Measurements from ENCODE around the gene TFAP2B.

Gene TFAP2B

DNA sequence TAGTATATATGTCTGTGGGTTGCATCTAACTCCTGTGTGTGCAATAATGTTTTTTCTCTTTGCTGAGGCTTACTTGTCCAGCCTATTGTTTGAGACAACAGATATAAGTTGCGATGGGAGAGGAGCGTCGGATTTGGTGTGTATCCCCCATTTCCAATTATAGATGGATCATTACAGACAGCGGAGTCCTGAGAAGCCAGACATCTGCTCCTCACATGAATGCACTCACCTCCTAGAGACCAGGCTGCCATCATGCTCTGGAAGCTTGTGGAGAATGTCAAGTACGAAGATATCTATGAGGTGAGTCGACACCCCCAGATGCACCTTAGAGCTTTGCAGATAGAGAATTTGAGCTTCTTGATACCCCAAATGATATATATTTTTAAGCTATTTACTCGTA is at the start of gene TFAP2B:
Gene TFAP2B, plus strand, starts transcription at position 199 of the 400 bp plus-strand sequence. Its CDS starts 21 bp downstream, at position 220.
- no peak for DNase-seq (ENCODE audit: low read depth in 2 of 2)

DNA sequence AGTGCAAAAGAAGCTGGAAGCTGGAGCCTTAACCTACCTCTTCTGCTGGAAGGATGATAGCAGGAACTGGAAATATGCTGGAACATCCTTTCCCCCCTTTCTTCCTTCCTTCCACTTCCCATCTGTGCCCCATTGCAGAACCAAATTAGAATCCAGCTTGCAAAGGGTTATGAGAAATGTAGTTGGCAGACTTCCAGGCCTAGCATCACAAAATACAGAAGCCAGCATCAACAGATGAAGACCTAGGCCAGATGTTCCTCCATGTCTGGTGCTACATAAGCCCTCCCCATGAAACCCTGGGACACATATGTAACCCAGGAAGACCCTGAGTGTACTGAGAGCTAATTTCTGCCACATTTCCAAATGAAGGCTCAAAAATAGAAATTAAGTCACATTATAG is 40.0 kb upstream of the TFAP2B start:
- no peak for DNase-seq (ENCODE audit: low read depth in 2 of 2)

DNA sequence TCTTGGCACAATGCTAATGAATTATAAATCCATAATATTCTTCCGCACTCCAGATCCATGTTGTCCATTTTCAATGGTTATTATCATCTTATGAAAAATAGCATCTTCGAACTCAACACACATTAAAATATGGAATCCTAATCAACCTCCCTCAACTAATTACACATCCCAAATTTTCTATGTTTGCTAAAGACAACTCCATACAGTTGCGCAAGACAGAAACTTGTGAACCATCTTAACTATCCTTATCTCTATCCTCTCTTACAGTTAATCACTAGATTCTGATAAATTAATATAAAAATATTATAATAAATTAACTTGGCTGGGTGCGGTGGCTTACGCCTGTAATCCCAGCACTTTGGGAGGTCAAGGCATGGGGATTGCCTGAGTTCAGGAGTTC is 38.3 kb upstream of the TFAP2B start:
- no peak for DNase-seq (ENCODE audit: low read depth in 2 of 2)

DNA sequence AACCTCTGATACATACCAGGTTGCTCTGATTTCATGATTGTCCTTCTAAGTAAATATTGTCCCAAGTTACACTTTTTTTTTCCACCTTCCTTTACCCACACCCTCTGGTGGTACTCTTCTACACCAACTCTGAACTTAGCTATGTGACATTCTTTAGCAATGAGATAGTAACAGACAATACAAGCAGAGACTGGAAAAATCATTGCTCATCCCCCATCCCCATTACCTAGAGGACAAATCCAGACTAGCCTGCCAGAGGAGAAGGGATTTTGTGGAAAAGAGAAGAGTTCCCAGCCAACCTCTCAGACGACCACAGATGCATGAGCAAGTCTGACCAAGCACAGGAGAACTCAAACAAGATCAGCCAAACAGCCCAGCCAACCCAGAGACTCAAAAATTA is 32.8 kb upstream of the TFAP2B start:
- DNase-seq (ENCODE audit: low read depth in 2 of 2): no peak

DNA sequence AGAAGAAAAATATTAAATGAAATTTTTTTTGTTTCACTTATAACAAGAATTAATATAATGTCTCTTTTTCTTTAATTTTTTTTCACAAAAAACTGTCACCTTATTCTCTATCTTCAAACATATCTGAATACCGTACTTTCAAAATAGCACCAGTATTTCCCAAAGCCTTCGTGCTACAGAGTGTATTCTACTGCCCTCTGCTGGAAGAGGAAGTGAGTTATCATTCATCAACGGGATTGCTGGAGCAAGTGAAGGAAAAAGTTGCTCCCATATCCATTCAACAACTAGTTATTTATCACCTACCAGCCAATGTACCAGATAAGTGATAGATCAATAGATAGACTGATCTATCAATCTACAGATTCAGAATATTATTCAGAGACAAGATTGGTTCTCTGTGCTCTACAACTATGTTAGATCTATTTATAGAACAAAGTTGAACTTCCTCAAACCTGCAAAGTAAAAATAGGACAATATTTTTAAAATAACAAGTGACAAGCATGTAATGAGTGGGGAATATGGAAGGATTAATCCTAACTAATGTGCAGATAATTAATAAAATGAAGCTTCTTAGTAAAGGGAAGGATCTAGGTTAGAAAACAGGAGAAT is 26.7 kb upstream of the TFAP2B start:
- no peak for DNase-seq (ENCODE audit: low read depth in 2 of 2)

GRCh38 chr6:50792771-50793170 is 25.9 kb upstream of the TFAP2B start:
- DNase-seq (ENCODE audit: low read depth in 2 of 2): no peak

DNA sequence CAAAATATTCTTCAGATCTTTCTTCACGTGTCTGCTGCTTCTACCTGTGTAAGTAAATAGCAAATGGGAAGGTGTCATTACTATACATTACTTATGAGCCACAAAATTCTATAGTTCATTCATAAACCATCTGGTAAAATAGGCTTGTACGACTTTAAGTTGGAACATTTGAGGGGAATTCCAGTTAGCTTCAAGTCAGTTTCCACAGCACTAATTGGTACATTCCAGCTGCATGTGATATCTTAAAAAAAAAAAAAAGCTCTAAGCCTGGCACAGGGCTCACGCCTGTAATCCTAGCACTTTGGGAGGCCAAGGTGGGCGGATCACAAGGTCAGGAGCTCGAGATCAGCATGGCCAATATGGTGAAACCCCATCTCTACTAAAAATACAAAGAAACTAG is 23.1 kb upstream of the TFAP2B start:
- no peak for DNase-seq (ENCODE audit: low read depth in 2 of 2)

DNA sequence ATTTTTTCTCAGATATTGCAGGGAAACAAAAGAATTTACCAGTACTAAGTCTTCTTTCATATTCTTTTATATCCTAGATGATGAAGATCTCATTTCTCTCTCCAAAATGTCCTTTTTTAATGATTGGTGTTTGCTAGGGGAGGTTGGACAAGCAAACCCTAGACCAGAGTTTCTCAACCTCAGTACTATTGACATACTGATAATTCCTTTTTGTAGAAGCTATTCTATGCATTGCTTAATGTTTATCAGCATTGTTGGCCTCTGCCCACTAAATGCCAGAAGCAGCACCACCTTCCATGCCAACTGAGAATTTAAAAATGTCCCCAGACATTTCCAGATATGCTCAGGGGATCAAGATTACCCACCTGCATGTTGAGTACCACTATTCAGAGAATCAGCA is 14.4 kb upstream of the TFAP2B start:
- DNase-seq (ENCODE audit: low read depth in 2 of 2): no peak

DNA sequence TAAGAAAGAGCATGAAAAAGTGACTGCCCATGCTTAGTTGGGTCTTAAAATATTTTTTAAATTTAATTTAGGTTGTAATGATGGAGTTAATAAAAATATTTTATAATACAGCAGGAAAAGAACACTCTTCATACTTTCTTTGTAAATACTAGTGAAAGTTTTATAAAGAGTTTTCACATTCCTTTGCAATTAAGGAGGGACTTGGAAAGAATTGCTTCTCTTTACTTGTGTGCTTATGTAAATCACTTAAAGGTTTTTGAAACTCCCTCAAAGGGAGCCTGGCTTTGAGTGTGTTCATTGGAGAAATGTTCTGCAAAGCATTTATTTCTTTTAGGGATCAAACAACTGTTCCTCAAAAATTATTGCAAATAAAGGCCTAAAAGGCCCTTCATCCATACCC is 11.6 kb upstream of the TFAP2B start:
- no peak for DNase-seq (ENCODE audit: low read depth in 2 of 2)

- no peak for DNase-seq (ENCODE audit: low read depth in 2 of 2)
Measured at GRCh38 chr6:50815436-50816114, 3.1 kb upstream of the TFAP2B start.

DNA sequence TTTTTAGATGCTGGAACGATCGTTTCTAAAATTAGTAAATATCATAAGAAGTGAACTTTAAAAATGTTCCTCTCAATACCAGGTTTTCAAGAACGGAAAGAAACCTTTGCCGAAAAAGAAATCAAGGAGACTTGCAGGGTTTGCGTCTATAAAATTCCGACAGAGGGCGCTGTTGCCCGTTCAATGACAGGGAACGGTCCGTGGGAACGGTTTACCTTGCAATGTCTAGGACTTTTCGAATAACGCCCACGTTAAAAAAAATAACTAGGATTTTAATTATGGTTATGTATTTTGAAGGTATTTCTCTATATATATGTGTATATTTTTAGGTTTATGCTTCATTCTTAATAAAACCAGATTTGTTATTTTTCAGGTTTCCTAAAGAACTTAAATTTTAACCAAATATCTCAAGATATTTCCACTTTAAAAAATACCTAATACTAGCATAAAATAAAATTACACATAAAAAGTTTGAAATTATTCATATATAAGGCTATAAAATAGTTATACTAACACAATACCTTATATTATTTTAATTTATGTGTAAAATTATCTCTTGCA is 2.5 kb upstream of the TFAP2B start:
- peak; percentile 31 to 50 for DNase-seq (ENCODE audit: low read depth in 2 of 2)

- no peak for DNase-seq (ENCODE audit: low read depth in 2 of 2)
Measured at GRCh38 chr6:50816947-50817645, 1.6 kb upstream of the TFAP2B start.

DNA sequence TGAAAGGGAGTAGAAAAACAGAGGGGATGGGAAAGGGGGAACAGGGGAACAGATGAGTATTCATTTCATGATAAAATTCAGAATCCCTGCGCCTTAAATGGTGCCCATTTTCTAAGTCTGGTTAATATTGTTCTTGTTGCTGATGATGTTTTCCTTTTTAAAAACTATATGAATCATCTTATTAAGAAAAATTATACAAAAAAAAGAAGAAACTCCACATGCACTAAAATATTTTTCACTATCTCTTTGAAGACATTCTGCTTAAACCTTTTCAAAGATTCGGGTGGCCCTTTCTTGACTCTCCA is 1.1 kb upstream of the TFAP2B start:
- no peak for DNase-seq (ENCODE audit: low read depth in 2 of 2)

- DNase-seq (ENCODE audit: low read depth in 2 of 2): no peak
Measured at GRCh38 chr6:50818020-50818419, 651 bp upstream of the TFAP2B start.

GRCh38 chr6:50819466-50819903 is 814 bp downstream of the TFAP2B start:
- no peak for DNase-seq (ENCODE audit: low read depth in 2 of 2)

- no peak for DNase-seq (ENCODE audit: low read depth in 2 of 2)
Measured at GRCh38 chr6:50819904-50820868, 1.5 kb downstream of the TFAP2B start.

DNA sequence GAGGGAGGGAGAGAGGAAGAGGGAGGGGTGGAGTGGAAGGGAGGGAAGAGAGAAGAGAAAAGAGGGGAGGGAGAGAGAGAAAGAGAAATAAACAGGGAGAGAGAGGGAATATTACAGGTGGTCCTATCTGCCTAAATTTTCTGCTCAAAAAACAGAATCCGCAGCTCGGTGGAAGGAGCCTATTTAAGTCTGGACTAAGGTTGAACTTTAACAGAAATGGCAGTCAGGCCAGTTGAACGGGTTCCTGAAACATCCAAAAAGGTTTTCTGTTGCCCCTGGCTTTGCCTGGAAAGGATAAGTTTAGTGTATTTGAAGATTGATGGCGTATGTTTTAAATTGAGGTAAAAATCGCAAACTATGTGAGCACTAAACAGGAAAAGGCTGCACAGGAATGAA is 2.2 kb downstream of the TFAP2B start:
- DNase-seq (ENCODE audit: low read depth in 2 of 2): no peak

GRCh38 chr6:50821441-50822077 is 2.9 kb downstream of the TFAP2B start:
- DNase-seq (ENCODE audit: low read depth in 2 of 2): no peak

DNA sequence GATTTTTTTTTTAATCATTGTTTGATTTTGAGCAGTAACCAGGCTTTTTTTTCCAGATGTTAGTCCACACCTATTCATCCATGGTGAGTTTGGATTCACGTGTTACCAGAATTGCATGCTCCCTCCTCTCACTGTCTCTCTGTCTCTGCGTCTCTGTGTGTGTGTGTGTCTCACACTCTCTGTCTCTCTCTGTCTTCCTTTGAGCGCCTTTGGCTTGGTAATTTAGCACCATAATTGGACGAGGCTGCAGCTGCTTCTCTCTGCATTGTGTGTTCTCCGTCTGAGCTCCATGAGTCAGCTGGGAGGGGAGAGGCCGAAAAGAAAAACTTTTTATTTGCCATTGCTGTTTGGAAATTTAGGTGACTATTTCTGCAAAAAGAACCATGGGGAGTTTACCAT is 3.4 kb downstream of the TFAP2B start:
- no peak for DNase-seq (ENCODE audit: low read depth in 2 of 2)

DNA sequence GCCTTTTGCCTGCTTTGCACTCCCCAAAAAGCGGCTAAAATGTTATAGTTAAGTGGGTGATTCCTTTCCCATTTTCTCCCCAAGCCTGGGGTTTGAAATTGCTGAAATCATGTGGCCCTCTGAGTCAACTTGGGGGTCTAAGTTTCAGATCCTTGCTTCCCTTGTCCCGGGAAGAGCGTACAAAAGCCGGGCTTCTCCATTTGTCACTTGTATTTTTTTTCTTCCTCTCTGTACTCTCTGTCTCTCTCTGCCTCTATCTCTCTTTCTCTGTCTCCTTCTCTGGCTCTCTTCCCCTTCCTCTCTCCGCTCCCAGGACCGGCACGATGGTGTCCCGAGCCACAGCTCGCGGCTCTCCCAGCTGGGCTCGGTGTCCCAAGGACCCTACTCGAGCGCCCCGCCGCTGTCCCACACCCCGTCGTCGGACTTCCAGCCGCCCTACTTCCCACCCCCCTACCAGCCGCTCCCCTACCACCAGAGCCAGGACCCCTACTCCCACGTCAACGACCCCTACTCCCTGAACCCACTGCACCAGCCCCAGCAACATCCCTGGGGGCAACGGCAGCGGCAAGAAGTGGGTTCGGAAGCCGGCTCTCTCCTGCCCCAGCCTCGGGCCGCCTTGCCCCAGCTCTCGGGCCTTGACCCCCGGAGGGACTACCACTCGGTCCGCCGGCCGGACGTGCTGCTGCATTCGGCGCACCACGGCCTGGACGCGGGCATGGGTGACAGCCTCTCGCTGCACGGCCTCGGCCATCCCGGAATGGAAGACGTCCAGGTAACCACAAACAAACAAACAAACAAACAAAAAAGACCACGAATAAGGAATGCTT is 4.6 kb downstream of the TFAP2B start:
- no peak for DNase-seq (ENCODE audit: low read depth in 2 of 2)

All from activated CD4-positive, alpha-beta T cell treated with anti-CD3 and anti-CD28 coated beads for 24 hours (primary cell).